Measurements from ENCODE around the gene C1orf210.

C1orf210 gene

GRCh38 chr1:43255438-43256210, 29.8 kb downstream of the C1orf210 start:
- Histone ChIP-seq H3K27me3 (ENCODE audit: insufficient read depth, poor library complexity, severe bottlenecking) (no peaks in the 10 kb centered on the region), H3K4me3 (ENCODE audit: severe bottlenecking) (no peak overlapping the region), H3K9me3 (ENCODE audit: severe bottlenecking) (no peaks in the 10 kb centered on the region), H3K27ac (ENCODE audit: poor library complexity, severe bottlenecking) (no peak overlapping the region), H3K4me1 (ENCODE audit: insufficient read depth, poor library complexity, severe bottlenecking) (no peaks in the 10 kb centered on the region), H3K36me3 (ENCODE audit: low read depth) (no peaks in the 10 kb centered on the region)
- TF ChIP-seq CTCF (IDR thresholded peaks at IDR 0.05; ENCODE audit: poor library complexity, severe bottlenecking) = no peak
- ATAC-seq (ENCODE audit: low read depth) (no peak), DNase-seq (ENCODE audit: low spot score) (no peak)

DNA sequence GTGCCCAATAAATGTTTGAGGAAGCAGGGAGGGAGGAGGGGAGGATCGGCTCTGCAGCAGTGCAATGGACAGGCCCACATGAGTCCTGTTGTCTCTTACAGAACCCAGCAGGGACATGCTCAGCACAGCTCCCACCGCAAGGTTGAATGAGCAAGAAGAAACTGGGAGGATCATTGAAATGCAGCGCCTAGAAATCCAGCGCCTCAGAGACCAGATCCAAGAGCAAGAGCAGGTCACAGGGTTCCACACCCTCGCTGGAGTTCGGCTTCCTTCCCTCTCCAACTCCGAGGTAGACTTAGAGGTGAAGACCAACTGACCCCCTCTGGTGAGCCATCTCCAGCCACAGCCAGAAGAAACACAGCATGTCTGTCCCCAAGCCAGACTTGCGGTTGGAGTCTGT, 31.5 kb downstream of the C1orf210 start:
- no peaks in the 10 kb centered on the region for H3K4me1 ChIP-seq (ENCODE audit: insufficient read depth, poor library complexity, severe bottlenecking)
- no peak overlapping the region for H3K4me3 ChIP-seq (ENCODE audit: severe bottlenecking)
- ATAC-seq (ENCODE audit: low read depth) (no peak), DNase-seq (ENCODE audit: low spot score) (no peak)
- H3K9me3 ChIP-seq (ENCODE audit: severe bottlenecking) = no peaks in the 10 kb centered on the region
- H3K27ac ChIP-seq (ENCODE audit: poor library complexity, severe bottlenecking) = no peak overlapping the region
- no peaks in the 10 kb centered on the region for H3K27me3 ChIP-seq (ENCODE audit: insufficient read depth, poor library complexity, severe bottlenecking)
- no peaks in the 10 kb centered on the region for H3K36me3 ChIP-seq (ENCODE audit: low read depth)
- no peak for TF ChIP-seq CTCF (IDR thresholded peaks at IDR 0.05; ENCODE audit: poor library complexity, severe bottlenecking)

GRCh38 chr1:43253173-43253572, 32.2 kb downstream of the C1orf210 start:
- no peaks in the 10 kb centered on the region for H3K36me3 ChIP-seq (ENCODE audit: low read depth)
- ATAC-seq (ENCODE audit: low read depth) (no peak), DNase-seq (ENCODE audit: low spot score) (no peak)
- no peak overlapping the region for H3K4me3 ChIP-seq (ENCODE audit: severe bottlenecking)
- no peaks in the 10 kb centered on the region for H3K27me3 ChIP-seq (ENCODE audit: insufficient read depth, poor library complexity, severe bottlenecking)
- no peak for TF ChIP-seq CTCF (IDR thresholded peaks at IDR 0.05; ENCODE audit: poor library complexity, severe bottlenecking)
- H3K27ac ChIP-seq (ENCODE audit: poor library complexity, severe bottlenecking) = no peak overlapping the region
- H3K9me3 ChIP-seq (ENCODE audit: severe bottlenecking) = peaks cover 2% of the 10 kb centered on the region
- H3K4me1 ChIP-seq (ENCODE audit: insufficient read depth, poor library complexity, severe bottlenecking) = no peaks in the 10 kb centered on the region

DNA sequence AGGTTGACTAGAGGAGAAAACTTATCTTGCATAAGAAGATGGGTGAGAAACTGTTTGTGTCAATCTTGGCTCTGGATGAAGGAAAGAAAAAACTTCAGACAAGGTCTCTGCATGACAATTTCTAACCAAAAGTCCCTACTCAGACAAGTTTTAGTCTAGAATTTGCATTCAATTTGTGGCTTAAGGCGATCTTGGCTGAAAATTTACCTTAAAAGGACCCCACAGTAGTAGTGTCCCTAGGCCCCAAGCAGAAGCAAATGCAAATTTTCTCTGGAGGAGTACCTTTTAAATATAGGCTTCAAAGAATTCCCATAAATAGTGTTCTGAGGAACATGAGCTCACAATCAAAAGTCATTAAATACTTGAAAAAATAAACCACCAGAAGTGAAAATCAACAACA, 33.2 kb downstream of the C1orf210 start:
- Histone ChIP-seq H3K36me3 (ENCODE audit: low read depth) (no peaks in the 10 kb centered on the region), H3K27ac (ENCODE audit: poor library complexity, severe bottlenecking) (no peak overlapping the region), H3K4me1 (ENCODE audit: insufficient read depth, poor library complexity, severe bottlenecking) (no peaks in the 10 kb centered on the region), H3K9me3 (ENCODE audit: severe bottlenecking) (peaks cover 7% of the 10 kb centered on the region), H3K4me3 (ENCODE audit: severe bottlenecking) (no peak overlapping the region), H3K27me3 (ENCODE audit: insufficient read depth, poor library complexity, severe bottlenecking) (no peaks in the 10 kb centered on the region)
- ATAC-seq (ENCODE audit: low read depth) = no peak
- no peak for TF ChIP-seq CTCF (IDR thresholded peaks at IDR 0.05; ENCODE audit: poor library complexity, severe bottlenecking)
- DNase-seq (ENCODE audit: low spot score) = no peak

DNA sequence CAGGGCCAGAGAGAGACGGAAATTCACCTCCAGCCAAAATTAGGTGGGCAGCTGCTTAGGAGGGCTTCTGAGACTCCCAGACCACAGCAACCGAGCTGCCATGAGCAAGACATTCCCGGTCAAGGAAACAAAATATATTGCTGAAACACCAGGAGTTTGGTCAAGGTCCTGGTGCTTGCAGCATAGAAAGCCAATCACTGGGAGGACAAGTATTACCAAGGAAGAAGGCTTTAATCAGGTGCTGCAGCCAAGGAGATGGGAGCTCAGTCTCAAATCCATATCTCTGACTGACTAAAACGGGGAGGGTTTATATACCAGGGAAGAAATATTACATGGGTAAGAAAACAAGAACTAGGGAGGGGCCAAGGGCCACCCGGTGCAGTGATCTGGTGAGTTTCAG, 34.4 kb downstream of the C1orf210 start:
- Histone ChIP-seq H3K36me3 (ENCODE audit: low read depth) (no peaks in the 10 kb centered on the region), H3K27me3 (ENCODE audit: insufficient read depth, poor library complexity, severe bottlenecking) (no peaks in the 10 kb centered on the region), H3K4me1 (ENCODE audit: insufficient read depth, poor library complexity, severe bottlenecking) (no peaks in the 10 kb centered on the region), H3K27ac (ENCODE audit: poor library complexity, severe bottlenecking) (no peak overlapping the region), H3K9me3 (ENCODE audit: severe bottlenecking) (peaks cover 11% of the 10 kb centered on the region), H3K4me3 (ENCODE audit: severe bottlenecking) (no peak overlapping the region)
- ATAC-seq (ENCODE audit: low read depth) (no peak), DNase-seq (ENCODE audit: low spot score) (no peak)
- TF ChIP-seq CTCF (IDR thresholded peaks at IDR 0.05; ENCODE audit: poor library complexity, severe bottlenecking) = no peak
